Thymus (tissue), 11 donors: ENCODE measurements around the gene SS18L1. TPM values are rescaled to one million over a fixed set of nuclear protein-coding genes. Genes with fewer than 3 reads are reported as not detected.

Source experiments
- DNase-seq, 9 donors: peaks; one replicate each; pipeline ENCODE4 v3.0.0-alpha.2; 2013; ENCODE audit warnings: low spot score in 9 of 9, low read depth in 6 of 9, missing footprints in 1 of 9
- H3K27ac ChIP-seq, 2 donors: one replicate each; pipeline ENCODE4 v1.5.1; 2013; ENCODE audit warnings: control low read depth in 1 of 2, low read depth in 1 of 2, low read length in 1 of 2, mild to moderate bottlenecking in 1 of 2, moderate library complexity in 1 of 2
- H3K27me3 ChIP-seq, 2 donors: one replicate each; pipeline ENCODE4 v1.5.1; 2013; ENCODE audit warnings: low read length in 1 of 2; ENCODE audit not compliant: control insufficient read depth in 2 of 2, insufficient read depth in 1 of 2
- H3K36me3 ChIP-seq, 2 donors: one replicate each; pipeline ENCODE4 v1.5.1; 2013; ENCODE audit warnings: low read length in 1 of 2, mild to moderate bottlenecking in 1 of 2, moderate library complexity in 1 of 2; ENCODE audit not compliant: control insufficient read depth in 2 of 2, insufficient read depth in 2 of 2
- H3K4me1 ChIP-seq, 2 donors: one replicate each; pipeline ENCODE4 v1.5.1; 2013; ENCODE audit warnings: low read length in 2 of 2; ENCODE audit not compliant: control insufficient read depth in 2 of 2, insufficient read depth in 2 of 2
- H3K4me3 ChIP-seq, 2 donors: one replicate each; pipeline ENCODE4 v1.5.1; 2013; ENCODE audit warnings: low read length in 2 of 2, control low read depth in 1 of 2, mild to moderate bottlenecking in 1 of 2
- H3K9me3 ChIP-seq, 2 donors: one replicate each; pipeline ENCODE4 v1.5.1; 2013; ENCODE audit warnings: low read length in 1 of 2, mild to moderate bottlenecking in 1 of 2; ENCODE audit not compliant: control insufficient read depth in 2 of 2, insufficient read depth in 1 of 2
- WGBS: extraction: QIAGEN DNeasy Blood & Tissue Kit; methylation state at CpG from one replicate; pipeline ENCODE4 v1.1.7; 2013; 5-methylcytosine and 5-hydroxymethylcytosine counted together
- polyA plus RNA-seq: library from polyadenylated mRNA; stranded (reverse); fragments of 200-250 nt; gene quantifications from one replicate; pipeline ENCODE4 v1.2.3, GENCODE V29; 2013
- total RNA-seq: library from RNA; stranded (reverse); fragments of 120-200 nt; gene quantifications from one replicate; pipeline ENCODE4 v1.2.4, GENCODE V29; 2013
- donor health status: healthy.

Gene SS18L1
- total and polyA plus RNA-seq, 2 donors: 6.2 to 22.3 TPM

- H3K27me3 ChIP-seq: peaks cover 9 to 71% of the 10 kb centered on the region in 2 donors
- 55% methylated on average over 10 of the region's 10 CpGs for WGBS
- DNase-seq: no peak
These were observed 68.7 kb downstream of the SS18L1 start for GRCh38 chr20:62212299-62212698.

DNA sequence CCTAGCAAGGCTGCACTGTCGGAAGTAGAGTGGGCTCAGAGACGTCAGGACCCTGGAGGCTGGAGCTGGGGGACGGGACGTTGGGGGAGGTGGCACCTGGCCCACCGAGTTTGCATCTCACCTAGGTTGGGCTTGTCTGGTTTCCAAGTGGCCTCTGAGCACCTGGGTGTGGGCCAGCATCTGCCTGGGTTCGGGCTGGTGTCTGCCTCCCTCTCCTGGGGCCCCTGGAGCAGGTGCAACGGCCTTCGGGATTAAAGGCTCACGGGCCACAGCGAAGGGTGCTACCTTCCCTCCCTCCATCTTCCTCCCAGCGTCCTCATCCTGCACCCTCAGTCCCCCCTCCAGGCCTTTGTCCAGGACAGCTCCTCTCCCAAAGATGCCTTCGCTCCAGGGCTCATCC lies 70.5 kb downstream of the SS18L1 start:
- WGBS: 69% methylated on average over 12 of the region's 12 CpGs
- Histone ChIP-seq H3K4me1 (no peaks in the 10 kb centered on the region), H3K9me3 (no peaks in the 10 kb centered on the region), H3K36me3 (no peaks in the 10 kb centered on the region), H3K27me3 (peaks cover 22 to 86% of the 10 kb centered on the region in 2 donors), H3K4me3 (no peak overlapping the region), H3K27ac (no peak overlapping the region)
- DNase-seq: no peak

More at GRCh38 chr20:62212299-62212698, 68.7 kb downstream of the SS18L1 start:
- Histone ChIP-seq H3K36me3 (no peaks in the 10 kb centered on the region), H3K4me1 (no peaks in the 10 kb centered on the region), H3K9me3 (no peaks in the 10 kb centered on the region), H3K4me3 (no peak overlapping the region), H3K27ac (no peak overlapping the region)

- WGBS: 86% methylated on average over 29 of the region's 29 CpGs
- no peak overlapping the region for H3K27ac ChIP-seq
- H3K36me3 ChIP-seq: no peaks in the 10 kb centered on the region
- no peak for DNase-seq
- peaks cover 33 to 81% of the 10 kb centered on the region in 2 donors for H3K27me3 ChIP-seq
- H3K4me3 ChIP-seq: no peak overlapping the region
- H3K4me1 ChIP-seq: peaks cover 3 to 4% of the 10 kb centered on the region in 2 donors
- no peaks in the 10 kb centered on the region for H3K9me3 ChIP-seq
These were observed 71.7 kb downstream of the SS18L1 start for GRCh38 chr20:62215020-62215990.

- Histone ChIP-seq H3K27ac (no peak overlapping the region), H3K9me3 (no peaks in the 10 kb centered on the region), H3K4me3 (no peak overlapping the region), H3K4me1 (peaks cover 3 to 4% of the 10 kb centered on the region in 2 donors), H3K36me3 (no peaks in the 10 kb centered on the region), H3K27me3 (peaks cover 41 to 81% of the 10 kb centered on the region in 2 donors)
- no peak for DNase-seq
- 85% methylated on average over 40 of the region's 40 CpGs for WGBS
These were observed 72.5 kb downstream of the SS18L1 start for GRCh38 chr20:62215991-62216635.

DNA sequence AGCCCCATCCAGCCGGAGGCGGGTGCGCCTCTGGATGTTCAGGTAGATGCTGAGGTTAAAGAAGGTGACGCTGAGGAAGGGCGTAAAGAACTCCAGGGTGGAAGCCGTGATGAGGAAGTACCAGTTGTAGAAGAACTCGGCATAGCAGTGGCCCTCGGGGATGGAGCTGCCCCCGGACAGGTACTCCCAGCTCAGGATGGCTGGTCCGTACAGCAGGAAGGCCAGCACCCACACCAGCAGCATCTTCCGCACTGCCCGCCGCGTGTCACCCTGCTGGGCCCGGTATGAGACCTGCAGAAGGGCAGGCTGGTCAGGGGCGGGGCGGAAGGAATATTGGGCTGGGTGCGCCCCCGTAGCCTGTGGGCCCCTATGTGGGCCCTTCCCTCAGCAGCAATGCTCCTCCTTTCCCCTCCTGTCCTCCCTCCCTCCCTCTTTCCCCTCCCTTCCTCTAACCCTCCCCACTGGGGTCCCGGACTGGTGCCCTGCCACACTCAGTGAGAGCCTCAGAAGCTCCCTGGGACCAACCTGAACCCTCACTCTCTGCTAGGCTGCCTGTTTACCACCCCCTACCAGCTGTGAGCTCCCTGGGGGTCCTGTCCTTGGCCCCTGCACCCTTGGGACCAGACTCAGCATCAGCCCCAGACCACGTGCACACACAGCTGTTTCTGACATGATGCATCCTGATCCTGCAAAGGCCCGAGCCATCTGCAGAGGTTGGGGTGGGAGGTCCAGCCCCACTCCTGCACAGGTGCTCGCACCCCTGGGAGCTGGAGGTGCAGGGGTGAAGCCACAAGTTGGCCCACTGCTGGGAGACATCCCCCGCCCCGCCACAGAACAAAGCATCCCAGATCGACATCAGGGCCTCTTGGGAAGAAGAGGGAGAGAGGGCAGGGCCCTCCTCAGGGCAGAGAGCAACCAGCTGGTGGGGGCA lies 73.3 kb downstream of the SS18L1 start:
- H3K4me3 ChIP-seq: no peak overlapping the region
- 76% methylated on average over 26 of the region's 26 CpGs for WGBS
- no peak overlapping the region for H3K27ac ChIP-seq
- DNase-seq: no peak
- H3K9me3 ChIP-seq: no peaks in the 10 kb centered on the region
- H3K4me1 ChIP-seq: peaks cover 3 to 4% of the 10 kb centered on the region in 2 donors
- peaks cover 42 to 82% of the 10 kb centered on the region in 2 donors for H3K27me3 ChIP-seq
- H3K36me3 ChIP-seq: no peaks in the 10 kb centered on the region

GRCh38 chr20:62217913-62218773 lies 74.6 kb downstream of the SS18L1 start:
- H3K27ac ChIP-seq: no peak overlapping the region
- no peak for DNase-seq
- WGBS: 71% methylated on average over 38 of the region's 38 CpGs
- peaks cover 3 to 4% of the 10 kb centered on the region in 2 donors for H3K4me1 ChIP-seq
- H3K4me3 ChIP-seq: no peak overlapping the region
- H3K9me3 ChIP-seq: no peaks in the 10 kb centered on the region
- peaks cover 48 to 87% of the 10 kb centered on the region in 2 donors for H3K27me3 ChIP-seq
- no peaks in the 10 kb centered on the region for H3K36me3 ChIP-seq

GRCh38 chr20:62219101-62219991 lies 75.8 kb downstream of the SS18L1 start:
- Histone ChIP-seq H3K9me3 (no peaks in the 10 kb centered on the region), H3K27ac (no peak overlapping the region), H3K27me3 (peaks cover 48 to 92% of the 10 kb centered on the region in 2 donors), H3K4me3 (peak overlapping the region in 1 of 2 donors; percentile 45), H3K4me1 (peaks cover 3 to 4% of the 10 kb centered on the region in 2 donors), H3K36me3 (no peaks in the 10 kb centered on the region)
- 4% methylated on average over 84 of the region's 84 CpGs for WGBS
- DNase-seq: no peak
